Liver (tissue), 3 donors: ENCODE data around the gene NEK10.

Experiments used
- EGR1 ChIP-seq, 2 donors: IDR thresholded peaks; 2 replicates each; pipeline ENCODE4 v1.6.1; 2016 to 2018; ENCODE audit warnings: antibody characterized with exemption in 2 of 2, low read depth in 2 of 2
- GABPA ChIP-seq, 2 donors: IDR thresholded peaks in 1 of 2; conservative IDR thresholded peaks in 1 of 2; 2 replicates each; pipeline ENCODE4 v1.6.1; 2016; ENCODE audit warnings: antibody characterized with exemption in 2 of 2, mild to moderate bottlenecking in 1 of 2, moderate library complexity in 1 of 2
- RAD21 ChIP-seq, 2 donors: IDR thresholded peaks; 2 replicates each; pipeline ENCODE4 v1.6.1; 2016; ENCODE audit warnings: antibody characterized with exemption in 2 of 2, mild to moderate bottlenecking in 2 of 2
- RXRA ChIP-seq, 2 donors: IDR thresholded peaks; 2 replicates each; pipeline ENCODE4 v1.6.1; 2017 to 2018; ENCODE audit warnings: antibody characterized with exemption in 2 of 2, mild to moderate bottlenecking in 1 of 2
- YY1 ChIP-seq: IDR thresholded peaks from 2 replicates; pipeline ENCODE4 v1.6.1; 2016; ENCODE audit warnings: antibody characterized with exemption, mild to moderate bottlenecking
- TF ChIP-seq, protein P1 (sequence below): fragments of 150-350 bp; IDR thresholded peaks from 2 replicates; pipeline ENCODE4 v1.5.1; 2017; ENCODE audit warnings: improper control_type of control experiment, low read depth, low read length; ENCODE audit not compliant: missing input control
- TF ChIP-seq, protein P2 (sequence below): IDR thresholded peaks from 2 replicates; pipeline ENCODE4 v1.6.1; 2016; ENCODE audit warnings: antibody characterized with exemption
- donor health status: healthy.
- donor health status: healthy.

DNA sequence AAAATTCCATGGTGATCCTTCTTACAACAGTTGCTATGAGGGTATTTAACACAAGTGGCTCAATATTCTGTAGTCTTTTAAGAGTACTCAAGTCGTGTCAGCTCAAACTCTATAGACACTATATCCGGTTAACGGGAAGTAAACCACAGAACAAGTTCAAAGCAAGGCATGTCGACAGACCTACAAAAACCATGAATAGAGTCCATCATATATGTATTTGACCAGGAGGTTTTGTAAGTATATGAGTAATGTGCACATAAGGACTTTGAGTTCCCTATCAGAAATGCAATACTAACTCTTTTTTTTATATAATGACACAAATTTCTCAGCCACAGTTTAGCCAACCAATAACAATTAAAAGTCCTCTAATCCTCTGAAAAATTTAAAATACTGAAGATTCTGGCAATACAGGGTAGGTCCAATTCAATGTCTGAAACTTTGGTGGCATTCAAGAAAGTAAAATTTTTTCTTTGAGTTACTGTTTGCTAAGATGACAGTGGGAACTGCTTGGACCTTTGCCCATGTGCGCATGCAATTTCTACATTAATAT lies 93.7 kb downstream of the NEK10 start:
- TF ChIP-seq RAD21 (IDR thresholded peaks at IDR 0.05) (no peak), GABPA (IDR thresholded peaks at IDR 0.05 in 1 of 2, conservative IDR thresholded peaks at IDR 0.05 in 1 of 2) (no peak), EGR1 (IDR thresholded peaks at IDR 0.05; ENCODE audit: low read depth in 2 of 2) (no peak), RXRA (IDR thresholded peaks at IDR 0.05) (no peak), YY1 (no peak)
- TF ChIP-seq, protein P1, sequence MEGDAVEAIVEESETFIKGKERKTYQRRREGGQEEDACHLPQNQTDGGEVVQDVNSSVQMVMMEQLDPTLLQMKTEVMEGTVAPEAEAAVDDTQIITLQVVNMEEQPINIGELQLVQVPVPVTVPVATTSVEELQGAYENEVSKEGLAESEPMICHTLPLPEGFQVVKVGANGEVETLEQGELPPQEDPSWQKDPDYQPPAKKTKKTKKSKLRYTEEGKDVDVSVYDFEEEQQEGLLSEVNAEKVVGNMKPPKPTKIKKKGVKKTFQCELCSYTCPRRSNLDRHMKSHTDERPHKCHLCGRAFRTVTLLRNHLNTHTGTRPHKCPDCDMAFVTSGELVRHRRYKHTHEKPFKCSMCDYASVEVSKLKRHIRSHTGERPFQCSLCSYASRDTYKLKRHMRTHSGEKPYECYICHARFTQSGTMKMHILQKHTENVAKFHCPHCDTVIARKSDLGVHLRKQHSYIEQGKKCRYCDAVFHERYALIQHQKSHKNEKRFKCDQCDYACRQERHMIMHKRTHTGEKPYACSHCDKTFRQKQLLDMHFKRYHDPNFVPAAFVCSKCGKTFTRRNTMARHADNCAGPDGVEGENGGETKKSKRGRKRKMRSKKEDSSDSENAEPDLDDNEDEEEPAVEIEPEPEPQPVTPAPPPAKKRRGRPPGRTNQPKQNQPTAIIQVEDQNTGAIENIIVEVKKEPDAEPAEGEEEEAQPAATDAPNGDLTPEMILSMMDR = no peak
- TF ChIP-seq, protein P2, sequence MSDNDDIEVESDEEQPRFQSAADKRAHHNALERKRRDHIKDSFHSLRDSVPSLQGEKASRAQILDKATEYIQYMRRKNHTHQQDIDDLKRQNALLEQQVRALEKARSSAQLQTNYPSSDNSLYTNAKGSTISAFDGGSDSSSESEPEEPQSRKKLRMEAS = no peak
